ENCODE measurements around the gene ARMH1. TPM values are rescaled to one million over a fixed set of nuclear protein-coding genes. Genes with fewer than 3 reads are reported as not detected.
"Not testable (repeated sequence)": the region's sequence is repeated elsewhere in the genome, so short reads cannot be mapped to it uniquely, and the experiment has no call there.

ARMH1 gene
- total RNA-seq, 1 experiment from 2014 or later = 0.65 TPM

GRCh38 chr1:44662683-44663030, 11.9 kb upstream of the ARMH1 start:
- H3K27me3 Mint-ChIP-seq (ENCODE audit: insufficient read depth, unreplicated experiment) = no peaks in the 10 kb centered on the region
- no peak for TF ChIP-seq CTCF (IDR thresholded peaks at IDR 0.05; ENCODE audit: unreplicated experiment)
- intact Hi-C loops (cut with micrococcal nuclease) = no loop called here
- CTCF ChIA-PET = interaction anchor here (1.1 to 5.3 kb wide), 2 partner anchors 11 to 445 kb away, joined by 6 to 51 read pairs; no protein-coding TSS in a partner anchor
- H3K36me3 Mint-ChIP-seq (ENCODE audit: insufficient read depth, unreplicated experiment) = no peaks in the 10 kb centered on the region
- no peak overlapping the region for H3K27ac Mint-ChIP-seq (ENCODE audit: low read depth, unreplicated experiment)
- no peak overlapping the region for H3K4me3 Mint-ChIP-seq (ENCODE audit: unreplicated experiment)
- POLR2A ChIA-PET = no interaction called here
- DNase-seq (ENCODE audit: unreplicated experiment) = no peak
- no peaks in the 10 kb centered on the region for H3K9me3 Mint-ChIP-seq (ENCODE audit: unreplicated experiment)
- H3K4me1 Mint-ChIP-seq (ENCODE audit: insufficient read depth, unreplicated experiment) = peaks cover 6% of the 10 kb centered on the region
- no TSS peak for BruUV-seq (replicated peaks)

GRCh38 chr1:44663417-44663816, 11.1 kb upstream of the ARMH1 start:
- Mint-ChIP-seq H3K4me3 (ENCODE audit: unreplicated experiment) (no peak overlapping the region), H3K4me1 (ENCODE audit: insufficient read depth, unreplicated experiment) (peaks cover 6% of the 10 kb centered on the region), H3K27me3 (ENCODE audit: insufficient read depth, unreplicated experiment) (no peaks in the 10 kb centered on the region), H3K27ac (ENCODE audit: low read depth, unreplicated experiment) (peak overlapping the region; percentile 31), H3K36me3 (ENCODE audit: insufficient read depth, unreplicated experiment) (no peaks in the 10 kb centered on the region), H3K9me3 (ENCODE audit: unreplicated experiment) (no peaks in the 10 kb centered on the region)
- TF ChIP-seq CTCF (IDR thresholded peaks at IDR 0.05; ENCODE audit: unreplicated experiment) = no peak
- no TSS peak for BruUV-seq (replicated peaks)
- ChIA-PET POLR2A (no interaction called here), CTCF (interaction anchor here (0.6 to 5.3 kb wide), 4 partner anchors 11 to 446 kb away, joined by 3 to 51 read pairs (median 4); no protein-coding TSS in a partner anchor)
- no peak for DNase-seq (ENCODE audit: unreplicated experiment)
- intact Hi-C loops (cut with micrococcal nuclease) = no loop called here

- no TSS peak for BruUV-seq (replicated peaks)
- Mint-ChIP-seq H3K4me1 (ENCODE audit: insufficient read depth, unreplicated experiment) (peaks cover 6% of the 10 kb centered on the region), H3K36me3 (ENCODE audit: insufficient read depth, unreplicated experiment) (peaks cover 8% of the 10 kb centered on the region), H3K9me3 (ENCODE audit: unreplicated experiment) (no peaks in the 10 kb centered on the region), H3K4me3 (ENCODE audit: unreplicated experiment) (no peak overlapping the region), H3K27ac (ENCODE audit: low read depth, unreplicated experiment) (no peak overlapping the region), H3K27me3 (ENCODE audit: insufficient read depth, unreplicated experiment) (no peaks in the 10 kb centered on the region)
- POLR2A ChIA-PET = no interaction called here
- DNase-seq (ENCODE audit: unreplicated experiment) = no peak
- no peak for TF ChIP-seq CTCF (IDR thresholded peaks at IDR 0.05; ENCODE audit: unreplicated experiment)
- intact Hi-C loops (cut with micrococcal nuclease) = no loop called here
- CTCF ChIA-PET = interaction anchor here (0.6 to 5.3 kb wide), 4 partner anchors 9 to 134 kb away, joined by 3 to 51 read pairs (median 5); no protein-coding TSS in a partner anchor
Observed at GRCh38 chr1:44664730-44665370, 9.7 kb upstream of the ARMH1 start.

GRCh38 chr1:44666719-44667118, 7.8 kb upstream of the ARMH1 start:
- H3K27me3 Mint-ChIP-seq (ENCODE audit: insufficient read depth, unreplicated experiment); H3K27ac Mint-ChIP-seq (ENCODE audit: low read depth, unreplicated experiment); H3K4me3 Mint-ChIP-seq (ENCODE audit: unreplicated experiment); BruUV-seq (replicated peaks); H3K9me3 Mint-ChIP-seq (ENCODE audit: unreplicated experiment); CTCF ChIA-PET; H3K4me1 Mint-ChIP-seq (ENCODE audit: insufficient read depth, unreplicated experiment); H3K36me3 Mint-ChIP-seq (ENCODE audit: insufficient read depth, unreplicated experiment); DNase-seq (ENCODE audit: unreplicated experiment); intact Hi-C loops (cut with micrococcal nuclease); POLR2A ChIA-PET: not testable (repeated sequence)

Data from MCF 10A (cell line).